Uterus (tissue), 2 donors: ENCODE data around the gene ZC4H2.
"Not testable (repeated sequence)": the region's sequence is repeated elsewhere in the genome, so short reads cannot be mapped to it uniquely, and the experiment has no call there.

ENCODE experiments used
- CTCF ChIP-seq, 4 experiments: fragments of 200-600 bp in 2 of 4; fragments of 450-650 bp in 2 of 4; sonication (generic) in 2 of 4; IDR thresholded peaks; one replicate each; pipeline ENCODE4 v1.5.1; 2016 to 2019; ENCODE audit warnings: antibody characterized with exemption in 4 of 4, mild to moderate bottlenecking in 2 of 4, moderate library complexity in 1 of 4
- POLR2A ChIP-seq, 2 donors: fragments of 450-650 bp; IDR thresholded peaks; one replicate each; pipeline ENCODE4 v1.6.1; 2016; ENCODE audit warnings: antibody characterized with exemption in 2 of 2, mild to moderate bottlenecking in 1 of 2, moderate library complexity in 1 of 2

GRCh38 chrX:65002208-65002607 lies 26.0 kb upstream of the ZC4H2 start:
- not testable (repeated sequence) for TF ChIP-seq CTCF, POLR2A (IDR thresholded peaks at IDR 0.05)
